Gastrocnemius medialis (tissue), 4 donors: ENCODE measurements around the gene NTM. TPM values are rescaled to one million over a fixed set of nuclear protein-coding genes. Genes with fewer than 3 reads are reported as not detected.

Source experiments
- ATAC-seq, 2 donors: fragments of 150-250 bp; one replicate each; pipeline ENCODE4 v1.9.1; 2016
- DNase-seq, 2 donors: peaks; one replicate each; pipeline ENCODE4 v3.0.0-alpha.2; 2019
- H3K27ac ChIP-seq, 4 donors: fragments of 200-600 bp; sonication (generic); 1 replicate in 1 of 4; 2 replicates in 3 of 4; pipeline ENCODE4 v1.5.1; 2016 to 2018; ENCODE audit warnings: mild to moderate bottlenecking in 2 of 4, moderate library complexity in 1 of 4
- H3K27me3 ChIP-seq, 3 donors: fragments of 200-600 bp; sonication (generic) in 2 of 3; 1 replicate in 1 of 3; 2 replicates in 2 of 3; pipeline versions ENCODE4 v1.5.1 to v1.6.0; 2016 to 2019; ENCODE audit warnings: mild to moderate bottlenecking in 1 of 3, moderate library complexity in 1 of 3
- H3K36me3 ChIP-seq, 2 donors: fragments of 200-600 bp; sonication (generic) in 1 of 2; one replicate each; pipeline ENCODE4 v1.5.1; 2017 to 2018
- H3K4me1 ChIP-seq, 2 donors: fragments of 200-600 bp; sonication (generic) in 1 of 2; one replicate each; pipeline ENCODE4 v1.5.1; 2016 to 2017; ENCODE audit warnings: mild to moderate bottlenecking in 2 of 2
- H3K4me3 ChIP-seq, 4 donors: fragments of 200-600 bp; sonication (generic) in 3 of 4; 1 replicate in 1 of 4; 2 replicates in 3 of 4; pipeline ENCODE4 v1.5.1; 2016 to 2019; ENCODE audit warnings: mild to moderate bottlenecking in 2 of 4
- H3K9me3 ChIP-seq, 3 donors: fragments of 200-600 bp; sonication (generic) in 2 of 3; 1 replicate in 1 of 3; 2 replicates in 2 of 3; pipeline ENCODE4 v1.5.1; 2016 to 2019
- POLR2A ChIP-seq, 2 donors: fragments of 450-650 bp; IDR thresholded peaks; one replicate each; pipeline ENCODE4 v1.6.1; 2017; ENCODE audit warnings: antibody characterized with exemption in 2 of 2, mild to moderate bottlenecking in 2 of 2, moderate library complexity in 2 of 2
- in situ Hi-C, 4 donors: fragments of 200-750 bp; cut with MboI; loops; one replicate each; pipeline versions ENCODE4 v1.15.0 to v1.8.0; 2017; ENCODE audit warnings: low sequenced_read_pairs in 4 of 4
- intact Hi-C: fragments of 100-400 bp; cut with DNase I; formaldehyde crosslinking; loops from one replicate; pipeline ENCODE4 v1.15.1; 2023; ENCODE audit warnings: low total_unique reads
- total RNA-seq, 4 donors: library from RNA; depleted of rRNA; stranded (reverse); fragments of >200 nt; gene quantifications; one replicate each; pipeline versions ENCODE4 v1.1.0 to v1.2.3, GENCODE V29; 2016
- TF ChIP-seq, protein P1 (sequence below), 5 experiments: fragments of 450-650 bp in 3 of 5; fragments of 200-600 bp in 2 of 5; sonication (generic) in 2 of 5; IDR thresholded peaks in 4 of 5; conservative IDR thresholded peaks in 1 of 5; 1 replicate in 4 of 5; 2 replicates in 1 of 5; pipeline ENCODE4 v1.5.1; 2016 to 2019; ENCODE audit warnings: antibody characterized with exemption in 5 of 5, mild to moderate bottlenecking in 3 of 5, moderate library complexity in 3 of 5

Gene NTM
- total RNA-seq, 4 donors from 2014 or later = 0.69 TPM; not detected in 3

DNA sequence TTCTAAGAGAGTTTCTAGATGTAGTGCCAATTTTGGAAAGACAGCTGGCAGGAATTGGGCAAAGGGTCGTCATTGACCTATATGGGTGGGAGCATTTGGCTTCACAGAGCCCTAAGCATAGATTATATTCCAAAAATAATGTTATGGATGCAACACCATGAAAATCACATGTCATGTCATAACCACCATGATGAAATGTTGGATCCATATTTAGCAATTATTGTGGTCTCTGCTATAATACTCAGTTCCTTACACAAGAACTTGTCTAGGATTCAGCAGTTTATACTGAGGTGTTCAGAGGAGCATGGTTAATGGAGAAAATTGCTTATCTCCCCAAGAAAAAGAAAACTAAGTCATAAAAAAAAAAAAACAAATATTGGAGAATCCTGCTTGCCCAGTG, 31.6 kb downstream of the NTM start:
- H3K4me1 ChIP-seq = no peaks in the 10 kb centered on the region
- H3K4me3 ChIP-seq = no peak overlapping the region
- H3K27me3 ChIP-seq = no peaks in the 10 kb centered on the region
- TF ChIP-seq POLR2A (IDR thresholded peaks at IDR 0.05) = no peak
- TF ChIP-seq, protein P1, sequence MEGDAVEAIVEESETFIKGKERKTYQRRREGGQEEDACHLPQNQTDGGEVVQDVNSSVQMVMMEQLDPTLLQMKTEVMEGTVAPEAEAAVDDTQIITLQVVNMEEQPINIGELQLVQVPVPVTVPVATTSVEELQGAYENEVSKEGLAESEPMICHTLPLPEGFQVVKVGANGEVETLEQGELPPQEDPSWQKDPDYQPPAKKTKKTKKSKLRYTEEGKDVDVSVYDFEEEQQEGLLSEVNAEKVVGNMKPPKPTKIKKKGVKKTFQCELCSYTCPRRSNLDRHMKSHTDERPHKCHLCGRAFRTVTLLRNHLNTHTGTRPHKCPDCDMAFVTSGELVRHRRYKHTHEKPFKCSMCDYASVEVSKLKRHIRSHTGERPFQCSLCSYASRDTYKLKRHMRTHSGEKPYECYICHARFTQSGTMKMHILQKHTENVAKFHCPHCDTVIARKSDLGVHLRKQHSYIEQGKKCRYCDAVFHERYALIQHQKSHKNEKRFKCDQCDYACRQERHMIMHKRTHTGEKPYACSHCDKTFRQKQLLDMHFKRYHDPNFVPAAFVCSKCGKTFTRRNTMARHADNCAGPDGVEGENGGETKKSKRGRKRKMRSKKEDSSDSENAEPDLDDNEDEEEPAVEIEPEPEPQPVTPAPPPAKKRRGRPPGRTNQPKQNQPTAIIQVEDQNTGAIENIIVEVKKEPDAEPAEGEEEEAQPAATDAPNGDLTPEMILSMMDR (IDR thresholded peaks at IDR 0.05 in 4 of 5, conservative IDR thresholded peaks at IDR 0.05 in 1 of 5) = no peak
- in situ Hi-C loops (no loop called here), intact Hi-C loops (no loop called here)
- no peak overlapping the region for H3K27ac ChIP-seq
- ATAC-seq (no peak), DNase-seq (no peak)
- no peaks in the 10 kb centered on the region for H3K36me3 ChIP-seq
- H3K9me3 ChIP-seq = no peaks in the 10 kb centered on the region

DNA sequence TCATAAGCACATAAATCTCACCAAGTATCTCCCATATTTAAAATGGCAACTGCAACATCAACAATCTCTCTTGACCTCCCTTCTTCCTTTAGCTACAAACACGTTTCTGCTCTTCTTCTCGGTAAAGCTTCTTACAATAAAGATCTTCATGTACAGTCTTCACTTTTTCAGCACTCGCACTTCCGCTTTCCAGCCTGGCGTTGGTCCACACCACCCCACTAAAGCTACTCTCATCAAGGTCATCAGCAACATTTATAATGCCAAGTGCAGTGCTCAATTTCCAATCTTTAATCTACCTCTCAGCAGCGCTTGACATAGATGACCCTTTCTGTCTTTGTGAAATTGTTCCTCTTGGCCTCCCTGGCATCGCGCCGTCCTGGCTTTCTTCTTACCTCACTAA, 33.6 kb downstream of the NTM start:
- TF ChIP-seq, protein P1 (IDR thresholded peaks at IDR 0.05 in 4 of 5, conservative IDR thresholded peaks at IDR 0.05 in 1 of 5) = no peak
- TF ChIP-seq POLR2A (IDR thresholded peaks at IDR 0.05) = no peak
- no peaks in the 10 kb centered on the region for H3K9me3 ChIP-seq
- H3K4me1 ChIP-seq = no peaks in the 10 kb centered on the region
- intact Hi-C loops = no loop called here
- H3K36me3 ChIP-seq = no peaks in the 10 kb centered on the region
- DNase-seq (no peak), ATAC-seq (no peak)
- H3K27me3 ChIP-seq = no peaks in the 10 kb centered on the region
- in situ Hi-C loops = no loop called here
- no peak overlapping the region for H3K4me3 ChIP-seq
- no peak overlapping the region for H3K27ac ChIP-seq

DNA sequence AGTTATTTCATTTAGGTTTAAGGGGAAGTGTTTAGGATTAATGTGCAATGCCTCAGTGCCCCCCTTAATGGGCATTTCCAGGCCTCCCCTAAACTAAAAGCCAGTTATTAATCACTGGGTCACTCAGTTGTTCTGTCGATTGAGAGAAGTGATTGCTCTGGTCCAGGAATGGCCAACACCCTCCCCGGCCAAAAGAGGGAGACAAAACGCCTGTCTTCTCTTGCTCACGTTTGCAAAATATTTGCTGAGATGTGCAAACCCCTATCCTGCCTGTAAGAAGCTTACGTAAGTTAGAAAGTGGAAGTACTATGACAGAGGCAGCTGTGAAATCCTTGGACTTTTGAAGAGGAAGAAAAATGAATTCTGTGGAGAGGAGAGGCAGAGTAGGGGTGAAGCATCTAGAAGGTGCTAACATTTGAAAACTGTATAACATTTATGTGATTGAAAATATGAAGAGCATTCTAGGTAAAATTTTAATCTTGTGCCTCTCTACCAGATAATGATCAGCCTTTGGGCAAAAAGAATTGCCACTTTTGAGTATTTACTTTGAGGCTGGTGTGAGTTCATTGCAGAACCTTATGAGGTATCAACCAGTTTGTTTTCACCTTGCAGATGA, 37.7 kb downstream of the NTM start:
- Histone ChIP-seq H3K27ac (no peak overlapping the region), H3K4me1 (no peaks in the 10 kb centered on the region), H3K36me3 (no peaks in the 10 kb centered on the region), H3K4me3 (no peak overlapping the region), H3K27me3 (no peaks in the 10 kb centered on the region), H3K9me3 (no peaks in the 10 kb centered on the region)
- TF ChIP-seq, protein P1 (IDR thresholded peaks at IDR 0.05 in 4 of 5, conservative IDR thresholded peaks at IDR 0.05 in 1 of 5) = no peak
- TF ChIP-seq POLR2A (IDR thresholded peaks at IDR 0.05) = no peak
- peak in 1 of 2 donors; percentile 9 for DNase-seq
- in situ Hi-C loops = no loop called here
- ATAC-seq = no peak
- intact Hi-C loops = no loop called here

DNA sequence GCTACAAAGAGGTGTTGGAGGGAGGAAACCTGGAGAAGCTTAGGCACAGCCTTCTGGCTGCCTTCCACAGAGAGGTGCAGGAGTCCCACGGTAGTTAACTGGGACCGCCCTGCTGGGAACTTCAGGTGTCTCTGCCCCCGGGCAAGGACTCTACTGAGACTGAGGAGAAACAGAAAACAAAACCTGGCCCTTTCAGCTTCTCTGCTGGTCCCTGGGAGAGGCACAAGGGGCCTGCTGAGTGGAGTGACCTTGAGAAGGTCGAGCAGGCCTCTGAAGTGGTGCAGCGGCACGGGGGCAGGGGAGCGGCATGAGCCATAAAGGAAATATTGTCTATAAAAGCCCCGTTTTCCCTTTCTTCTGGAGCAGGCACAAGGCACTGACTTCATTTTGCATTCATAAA, 38.9 kb downstream of the NTM start:
- Histone ChIP-seq H3K4me3 (no peak overlapping the region), H3K27ac (no peak overlapping the region), H3K4me1 (no peaks in the 10 kb centered on the region), H3K36me3 (no peaks in the 10 kb centered on the region), H3K9me3 (no peaks in the 10 kb centered on the region), H3K27me3 (no peaks in the 10 kb centered on the region)
- TF ChIP-seq, protein P1 (IDR thresholded peaks at IDR 0.05 in 4 of 5, conservative IDR thresholded peaks at IDR 0.05 in 1 of 5) = no peak
- TF ChIP-seq POLR2A (IDR thresholded peaks at IDR 0.05) = no peak
- no peak for DNase-seq
- intact Hi-C loops (no loop called here), in situ Hi-C loops (no loop called here)
- no peak for ATAC-seq

DNA sequence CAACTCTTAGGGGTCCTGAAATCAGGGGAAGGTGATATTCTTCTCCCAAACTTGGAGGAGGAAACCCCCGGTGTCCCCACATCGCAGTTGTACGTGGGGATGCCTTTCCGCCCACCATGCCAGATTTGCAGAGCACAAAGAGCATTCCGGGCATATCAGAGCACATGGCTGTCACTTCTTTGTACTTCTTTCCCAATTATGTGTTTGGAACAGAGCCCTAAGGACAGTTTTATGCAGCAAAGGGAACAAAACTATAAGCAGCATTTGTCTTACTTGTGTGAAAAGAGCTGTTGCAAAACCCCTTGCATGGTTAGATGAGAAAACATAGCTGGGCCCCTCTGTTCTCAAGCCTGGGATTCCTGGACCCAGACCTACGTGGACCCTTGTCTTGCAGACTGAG, 41.2 kb downstream of the NTM start:
- Histone ChIP-seq H3K4me1 (no peaks in the 10 kb centered on the region), H3K36me3 (no peaks in the 10 kb centered on the region), H3K27me3 (no peaks in the 10 kb centered on the region), H3K4me3 (no peak overlapping the region), H3K27ac (no peak overlapping the region), H3K9me3 (no peaks in the 10 kb centered on the region)
- in situ Hi-C loops = no loop called here
- DNase-seq = no peak
- intact Hi-C loops = no loop called here
- TF ChIP-seq, protein P1 (IDR thresholded peaks at IDR 0.05 in 4 of 5, conservative IDR thresholded peaks at IDR 0.05 in 1 of 5) = no peak
- TF ChIP-seq POLR2A (IDR thresholded peaks at IDR 0.05) = no peak
- no peak for ATAC-seq
